Measurements from ENCODE around the gene PALM3. TPM values are rescaled to one million over a fixed set of nuclear protein-coding genes. Genes with fewer than 3 reads are reported as not detected.
"Not testable (repeated sequence)": the region's sequence is repeated elsewhere in the genome, so short reads cannot be mapped to it uniquely, and the experiment has no call there.

PALM3 gene
- total RNA-seq, 1 donor, result under 0.01 TPM

DNA sequence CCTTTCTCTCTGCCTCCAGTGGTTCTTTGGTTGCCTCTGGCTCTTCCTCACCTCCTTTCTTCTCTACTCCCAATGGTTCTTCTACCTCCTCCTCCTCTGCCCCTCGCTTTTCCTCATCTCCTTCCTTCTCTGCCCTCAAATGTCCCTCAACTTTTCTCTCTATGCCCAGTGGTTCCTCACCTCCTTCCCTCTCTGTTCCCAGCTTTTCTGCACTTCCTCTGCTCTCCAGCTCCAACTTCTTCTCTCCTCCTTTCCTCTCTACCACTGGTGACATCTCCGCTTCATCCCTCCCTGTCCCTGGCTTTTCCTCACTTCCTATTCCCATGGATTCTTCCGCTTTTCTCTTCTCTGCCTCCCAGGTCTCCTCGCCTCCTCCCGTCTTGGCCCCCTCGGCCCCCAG, 7.8 kb downstream of the PALM3 start:
- TF ChIP-seq, protein P1, sequence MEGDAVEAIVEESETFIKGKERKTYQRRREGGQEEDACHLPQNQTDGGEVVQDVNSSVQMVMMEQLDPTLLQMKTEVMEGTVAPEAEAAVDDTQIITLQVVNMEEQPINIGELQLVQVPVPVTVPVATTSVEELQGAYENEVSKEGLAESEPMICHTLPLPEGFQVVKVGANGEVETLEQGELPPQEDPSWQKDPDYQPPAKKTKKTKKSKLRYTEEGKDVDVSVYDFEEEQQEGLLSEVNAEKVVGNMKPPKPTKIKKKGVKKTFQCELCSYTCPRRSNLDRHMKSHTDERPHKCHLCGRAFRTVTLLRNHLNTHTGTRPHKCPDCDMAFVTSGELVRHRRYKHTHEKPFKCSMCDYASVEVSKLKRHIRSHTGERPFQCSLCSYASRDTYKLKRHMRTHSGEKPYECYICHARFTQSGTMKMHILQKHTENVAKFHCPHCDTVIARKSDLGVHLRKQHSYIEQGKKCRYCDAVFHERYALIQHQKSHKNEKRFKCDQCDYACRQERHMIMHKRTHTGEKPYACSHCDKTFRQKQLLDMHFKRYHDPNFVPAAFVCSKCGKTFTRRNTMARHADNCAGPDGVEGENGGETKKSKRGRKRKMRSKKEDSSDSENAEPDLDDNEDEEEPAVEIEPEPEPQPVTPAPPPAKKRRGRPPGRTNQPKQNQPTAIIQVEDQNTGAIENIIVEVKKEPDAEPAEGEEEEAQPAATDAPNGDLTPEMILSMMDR (IDR thresholded peaks at IDR 0.05; ENCODE audit: insufficient read depth, low read depth, low read length), result no peak
- no peak overlapping the region for H3K4me3 ChIP-seq (ENCODE audit: low read depth, low read length)
- no peak for DNase-seq (ENCODE audit: low read depth)

DNA sequence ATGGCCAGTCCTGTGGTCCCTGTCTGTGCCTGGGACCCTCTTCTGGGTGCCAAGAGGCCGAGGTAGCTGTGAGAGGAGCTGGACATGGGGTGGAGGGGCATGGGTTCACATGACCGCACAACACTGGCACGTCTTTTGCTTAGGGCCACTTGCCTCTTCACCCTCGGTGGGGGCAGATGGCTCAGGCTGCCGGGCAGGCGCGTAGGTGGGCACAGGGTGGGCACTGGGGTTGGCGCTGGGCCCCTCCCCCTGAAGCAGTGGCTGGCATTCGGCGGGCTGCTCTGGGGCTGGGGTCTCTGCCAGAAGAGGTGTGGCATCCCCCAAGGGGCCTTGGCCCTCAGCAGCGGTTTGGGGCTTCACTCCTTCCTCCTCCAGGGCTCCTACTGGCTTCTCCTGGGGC, 8.4 kb downstream of the PALM3 start:
- no peak for DNase-seq (ENCODE audit: low read depth)
- TF ChIP-seq, protein P1 (IDR thresholded peaks at IDR 0.05; ENCODE audit: insufficient read depth, low read depth, low read length), result no peak
- no peak overlapping the region for H3K4me3 ChIP-seq (ENCODE audit: low read depth, low read length)

DNA sequence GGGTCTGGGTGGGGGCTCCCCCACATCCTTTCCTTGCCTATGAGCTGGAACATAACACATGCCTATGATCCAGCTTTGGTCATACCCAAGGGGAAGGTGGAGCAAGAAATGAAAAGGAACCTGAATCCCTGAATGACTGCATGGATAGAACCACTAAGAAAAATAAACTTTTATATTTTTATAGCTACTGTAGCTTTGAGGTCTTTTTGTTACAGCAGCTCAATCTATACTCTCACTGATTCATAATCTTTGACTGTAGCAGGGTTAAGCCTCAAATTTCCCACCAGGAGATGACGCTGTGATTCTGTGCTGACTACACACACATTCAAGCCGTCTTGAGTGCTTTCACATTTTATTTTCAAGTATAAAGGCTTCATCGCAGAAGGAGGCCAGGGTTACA, 8.8 kb downstream of the PALM3 start:
- H3K4me3 ChIP-seq (ENCODE audit: low read depth, low read length), result no peak overlapping the region
- DNase-seq (ENCODE audit: low read depth), result no peak
- TF ChIP-seq, protein P1 (IDR thresholded peaks at IDR 0.05; ENCODE audit: insufficient read depth, low read depth, low read length), result no peak

DNA sequence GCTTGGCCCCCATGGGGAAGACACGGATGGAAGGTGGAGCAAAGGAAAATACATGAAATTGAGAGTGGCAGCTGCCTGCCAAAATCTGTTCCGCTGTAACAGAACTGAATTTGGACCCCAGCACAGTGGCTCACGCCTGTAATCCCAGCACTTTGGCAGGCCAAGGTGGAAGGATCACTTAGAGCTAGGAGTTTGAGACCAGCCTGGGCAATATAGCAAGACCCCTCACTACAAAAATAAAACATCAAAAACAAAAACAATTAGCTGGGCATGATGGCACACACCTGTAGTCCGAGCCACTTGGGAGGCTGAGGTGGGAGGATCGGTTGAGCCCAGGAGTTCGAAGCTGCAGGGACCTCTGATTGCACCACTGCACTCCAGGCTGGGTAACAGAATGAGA, 9.4 kb downstream of the PALM3 start:
- TF ChIP-seq, protein P1 (IDR thresholded peaks at IDR 0.05; ENCODE audit: insufficient read depth, low read depth, low read length), result no peak
- no peak overlapping the region for H3K4me3 ChIP-seq (ENCODE audit: low read depth, low read length)
- no peak for DNase-seq (ENCODE audit: low read depth)

DNA sequence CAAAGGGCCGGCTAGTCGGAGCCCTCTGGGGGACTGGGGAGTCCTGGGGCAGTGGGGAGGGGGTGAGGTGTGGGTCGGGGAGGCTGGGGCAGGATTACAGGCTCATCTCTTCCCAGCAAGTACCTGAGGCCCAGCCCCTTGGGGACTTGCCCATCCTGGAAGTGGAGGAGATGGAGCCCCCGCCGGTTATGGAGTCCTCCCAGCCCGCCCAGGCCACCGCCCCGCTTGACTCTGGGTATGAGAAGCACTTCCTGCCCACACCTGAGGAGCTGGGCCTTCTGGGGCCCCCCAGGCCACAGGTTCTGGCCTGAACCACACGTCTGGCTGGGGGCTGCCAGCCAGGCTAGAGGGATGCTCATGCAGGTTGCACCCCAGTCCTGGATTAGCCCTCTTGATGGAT, 9.9 kb downstream of the PALM3 start:
- DNase-seq (ENCODE audit: low read depth), result no peak
- H3K4me3 ChIP-seq (ENCODE audit: low read depth, low read length), result no peak overlapping the region
- TF ChIP-seq, protein P1 (IDR thresholded peaks at IDR 0.05; ENCODE audit: insufficient read depth, low read depth, low read length), result no peak

DNA sequence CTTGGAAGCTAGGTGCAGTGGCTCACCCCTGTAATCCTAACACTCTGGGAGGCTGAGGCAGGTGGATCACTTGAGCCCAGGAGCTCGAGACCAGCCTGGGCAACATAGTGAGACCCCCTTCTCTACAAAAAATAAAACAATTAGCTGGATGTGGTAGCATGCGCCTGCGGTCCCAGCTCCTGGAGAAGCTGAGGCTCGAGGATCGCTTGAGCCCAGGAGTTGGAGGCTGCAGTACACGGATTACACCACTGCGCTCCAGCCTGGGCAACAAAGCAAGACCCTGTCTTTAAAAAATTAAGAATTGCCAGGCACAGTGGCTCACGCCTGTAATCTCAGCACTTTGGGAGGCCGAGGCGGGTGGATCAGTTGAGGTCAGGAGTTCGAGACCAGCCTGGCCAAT, 10.9 kb downstream of the PALM3 start:
- H3K4me3 ChIP-seq (ENCODE audit: low read depth, low read length); DNase-seq (ENCODE audit: low read depth): not testable (repeated sequence)

DNA sequence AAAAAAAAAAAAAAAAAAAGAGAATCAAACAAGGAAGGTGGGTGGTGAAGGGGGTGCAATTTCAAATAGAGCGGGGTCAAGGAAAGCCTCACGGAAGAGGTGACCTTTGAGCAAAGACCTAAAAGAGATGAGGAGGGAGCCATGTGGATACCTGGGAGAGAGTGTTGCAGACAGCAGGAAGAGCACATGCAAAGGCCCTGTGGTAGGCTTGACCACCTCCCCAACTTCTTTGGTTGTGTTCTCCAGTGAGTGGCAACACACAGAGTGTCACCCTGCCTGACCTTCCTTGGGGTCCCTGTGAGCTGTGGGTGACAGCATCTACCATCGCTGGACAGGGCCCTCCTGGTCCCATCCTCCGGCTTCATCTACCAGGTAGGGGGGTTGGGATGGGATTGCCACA, 11.4 kb downstream of the PALM3 start:
- TF ChIP-seq, protein P1 (IDR thresholded peaks at IDR 0.05; ENCODE audit: insufficient read depth, low read depth, low read length), result no peak
- no peak overlapping the region for H3K4me3 ChIP-seq (ENCODE audit: low read depth, low read length)

More for the DNA sequence above, 11.4 kb downstream of the PALM3 start:
- DNase-seq (ENCODE audit: low read depth), result no peak

Data from fibroblast of villous mesenchyme (primary cell).